CD4-positive, alpha-beta T cell treated with Interleukin-17A for 4 hours (primary cell): ENCODE data around the gene ADI1.
A peak's percentile ranks its signal among the peaks of the same experiment; 100 is the strongest.
"Not testable (repeated sequence)": the region's sequence is repeated elsewhere in the genome, so short reads cannot be mapped to it uniquely, and the experiment has no call there.

ENCODE experiments used
- DNase-seq: peaks from one replicate; pipeline ENCODE4 v3.0.0-alpha.2; 2020; ENCODE audit warnings: mixed read lengths

Gene ADI1

DNA sequence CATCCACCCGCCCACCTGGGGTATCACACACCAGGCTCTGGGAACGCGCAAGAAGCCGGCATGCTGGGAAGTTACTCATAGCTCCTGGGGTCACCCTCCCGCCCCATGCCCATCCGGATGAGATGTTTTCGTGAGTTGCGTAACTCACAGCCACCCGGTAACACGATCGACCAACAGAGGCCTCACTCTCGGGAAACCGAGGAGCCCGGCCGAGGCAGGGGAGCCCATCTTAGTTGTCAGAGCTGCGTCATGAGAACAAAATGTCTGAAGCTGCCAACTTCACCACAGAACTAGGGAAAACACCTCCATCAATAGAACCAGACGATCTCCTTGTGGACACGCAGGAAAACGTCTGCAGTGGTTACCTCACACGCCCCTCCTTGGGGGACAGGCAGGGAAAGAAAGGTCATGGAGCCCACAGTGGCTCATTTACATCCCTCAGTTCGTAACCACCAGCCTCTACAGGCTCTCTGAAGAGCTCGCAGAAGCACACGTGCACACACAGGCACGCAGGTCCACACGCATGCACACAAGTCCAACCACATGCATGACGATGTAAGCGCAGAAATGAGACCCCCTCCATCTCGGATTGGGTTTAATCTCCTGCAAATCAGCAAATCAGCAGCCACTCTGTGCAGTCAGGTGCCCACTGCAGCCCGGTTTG is 26.2 kb downstream of the ADI1 start:
- no peak for DNase-seq

- DNase-seq: not testable (repeated sequence)
Observed at GRCh38 chr2:3492475-3492787, 26.9 kb downstream of the ADI1 start.

GRCh38 chr2:3491716-3492474 is 27.4 kb downstream of the ADI1 start:
- no peak for DNase-seq

DNA sequence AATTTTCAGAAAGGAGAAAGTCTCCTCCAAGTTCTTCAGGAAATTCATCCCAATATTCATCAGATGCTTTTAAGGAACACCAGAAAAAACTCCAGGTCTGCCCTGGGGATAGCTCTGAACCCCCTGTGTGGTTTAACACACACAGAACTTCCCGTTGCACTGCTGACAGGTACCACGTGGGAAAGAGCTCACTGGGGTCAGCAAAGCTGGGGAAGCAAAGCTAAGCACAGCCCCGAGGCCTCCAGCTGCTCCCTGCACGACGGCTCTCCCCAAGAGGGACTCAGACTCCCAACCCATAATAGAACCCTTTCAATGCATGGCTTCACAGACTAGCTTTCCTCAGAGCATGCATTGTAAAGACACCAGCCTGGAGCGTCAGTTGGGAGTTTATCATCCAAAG is 28.0 kb downstream of the ADI1 start:
- no peak for DNase-seq

- DNase-seq: no peak
Observed at GRCh38 chr2:3490191-3491170, 28.9 kb downstream of the ADI1 start.

GRCh38 chr2:3489764-3490115 is 29.6 kb downstream of the ADI1 start:
- DNase-seq: no peak

- no peak for DNase-seq
Observed at GRCh38 chr2:3488855-3489763, 30.2 kb downstream of the ADI1 start.

DNA sequence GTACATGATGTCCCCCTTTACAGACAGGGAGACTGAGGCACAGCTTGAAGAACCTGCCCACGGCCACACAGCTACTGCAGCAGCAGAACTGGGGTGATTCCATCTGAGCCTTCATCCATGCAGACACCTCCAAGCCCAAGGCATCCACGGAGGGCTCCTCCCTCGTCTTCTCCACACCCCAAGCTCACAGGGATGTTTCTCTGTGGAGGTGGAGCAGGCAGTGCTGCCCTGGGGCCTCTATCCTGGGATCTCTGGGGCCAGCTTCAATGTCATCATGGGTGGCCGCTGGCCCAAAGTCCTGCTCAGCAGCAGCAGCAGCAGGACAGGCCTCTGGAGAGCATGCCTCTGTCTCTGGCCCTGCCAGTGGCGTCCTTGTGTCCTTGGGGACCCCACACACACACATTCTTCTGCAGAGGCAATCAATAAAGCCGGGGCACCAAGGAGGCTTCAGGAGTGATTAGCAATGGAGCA is 31.2 kb downstream of the ADI1 start:
- no peak for DNase-seq

DNA sequence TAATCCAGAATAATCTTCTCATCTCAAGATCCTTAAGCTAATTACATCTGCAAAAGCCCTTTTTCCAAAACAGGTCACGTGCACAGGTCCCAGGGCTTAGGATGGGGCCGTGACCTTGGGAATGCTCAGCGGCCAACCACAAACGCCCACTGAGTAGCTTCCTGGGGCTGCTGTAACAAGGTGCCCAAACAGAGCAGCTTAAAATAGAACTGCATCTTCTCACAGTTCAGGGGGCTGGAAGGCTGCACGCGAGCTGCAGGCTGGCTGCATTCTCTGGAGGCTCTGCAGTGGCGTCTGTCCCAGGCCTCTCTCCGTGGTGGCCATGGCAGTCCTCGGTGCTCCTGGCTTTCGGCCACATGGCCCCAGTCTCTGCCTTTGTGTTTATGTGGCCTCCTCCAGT is 31.9 kb downstream of the ADI1 start:
- DNase-seq: no peak

GRCh38 chr2:3487028-3487425 is 32.3 kb downstream of the ADI1 start:
- DNase-seq: no peak

DNA sequence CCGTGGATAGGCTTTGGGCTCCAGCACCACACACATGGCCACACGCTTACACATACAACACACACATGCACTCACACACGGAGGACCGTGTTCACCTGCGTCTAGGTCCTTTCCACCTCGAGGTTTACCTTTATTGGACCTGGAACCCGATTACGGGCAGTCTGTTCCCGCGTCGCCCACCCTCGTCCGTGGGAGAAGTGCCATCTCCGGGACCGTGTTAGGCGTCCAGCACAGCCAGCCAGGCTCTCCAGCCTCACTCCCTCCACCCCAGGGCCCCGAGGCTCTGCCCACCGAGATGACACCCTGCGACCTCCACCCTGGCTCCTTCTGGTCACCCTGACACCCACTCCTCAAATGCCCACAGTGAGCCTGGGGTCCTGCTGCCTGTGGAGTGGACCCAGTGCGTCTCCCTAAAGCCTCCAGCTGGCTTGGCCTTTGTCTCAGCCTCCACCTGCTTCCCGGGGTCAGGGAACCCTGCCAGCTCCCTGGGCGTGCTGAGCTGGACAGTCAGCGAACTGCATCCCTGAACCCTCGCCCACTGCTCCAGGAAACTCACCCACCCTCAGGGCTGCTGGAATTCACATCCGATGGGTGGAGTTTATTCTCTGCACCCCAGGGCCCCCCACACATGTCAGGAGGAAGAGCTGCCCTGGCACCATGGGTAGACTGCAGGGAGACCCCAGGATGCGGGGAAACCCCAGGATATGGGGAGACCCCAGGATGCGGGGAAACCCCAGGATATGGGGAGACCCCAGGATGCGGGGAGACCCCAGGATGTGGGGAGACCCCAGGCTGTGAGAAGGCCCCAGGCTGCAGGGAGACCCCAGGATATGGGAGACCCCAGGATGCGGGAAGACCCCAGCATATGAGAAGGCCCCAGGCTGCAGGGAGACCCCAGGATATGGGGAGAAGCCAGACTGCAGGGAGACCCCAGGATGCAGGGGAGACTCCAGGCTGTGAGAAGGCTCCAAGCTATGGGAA is 33.0 kb downstream of the ADI1 start:
- no peak for DNase-seq

DNA sequence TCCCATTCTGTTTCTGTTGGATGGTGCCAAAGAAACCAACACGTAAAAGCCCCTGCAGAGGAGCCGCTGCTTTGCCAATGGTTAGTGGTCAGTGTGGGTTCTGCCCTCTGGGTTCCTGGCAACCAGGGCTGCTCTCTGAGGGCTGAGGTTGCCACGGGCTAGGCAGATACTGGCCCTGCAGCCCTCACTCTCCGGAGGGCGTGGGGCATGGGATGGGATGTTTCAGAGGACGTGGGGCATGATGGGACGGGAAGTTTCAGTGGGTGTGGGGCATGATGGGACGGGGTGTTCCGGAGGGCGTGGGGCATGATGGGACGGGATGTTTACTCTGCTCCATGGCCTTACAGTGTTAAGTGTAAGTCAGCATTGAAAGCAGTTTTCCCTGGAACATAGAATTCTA is 34.2 kb downstream of the ADI1 start:
- no peak for DNase-seq

DNA sequence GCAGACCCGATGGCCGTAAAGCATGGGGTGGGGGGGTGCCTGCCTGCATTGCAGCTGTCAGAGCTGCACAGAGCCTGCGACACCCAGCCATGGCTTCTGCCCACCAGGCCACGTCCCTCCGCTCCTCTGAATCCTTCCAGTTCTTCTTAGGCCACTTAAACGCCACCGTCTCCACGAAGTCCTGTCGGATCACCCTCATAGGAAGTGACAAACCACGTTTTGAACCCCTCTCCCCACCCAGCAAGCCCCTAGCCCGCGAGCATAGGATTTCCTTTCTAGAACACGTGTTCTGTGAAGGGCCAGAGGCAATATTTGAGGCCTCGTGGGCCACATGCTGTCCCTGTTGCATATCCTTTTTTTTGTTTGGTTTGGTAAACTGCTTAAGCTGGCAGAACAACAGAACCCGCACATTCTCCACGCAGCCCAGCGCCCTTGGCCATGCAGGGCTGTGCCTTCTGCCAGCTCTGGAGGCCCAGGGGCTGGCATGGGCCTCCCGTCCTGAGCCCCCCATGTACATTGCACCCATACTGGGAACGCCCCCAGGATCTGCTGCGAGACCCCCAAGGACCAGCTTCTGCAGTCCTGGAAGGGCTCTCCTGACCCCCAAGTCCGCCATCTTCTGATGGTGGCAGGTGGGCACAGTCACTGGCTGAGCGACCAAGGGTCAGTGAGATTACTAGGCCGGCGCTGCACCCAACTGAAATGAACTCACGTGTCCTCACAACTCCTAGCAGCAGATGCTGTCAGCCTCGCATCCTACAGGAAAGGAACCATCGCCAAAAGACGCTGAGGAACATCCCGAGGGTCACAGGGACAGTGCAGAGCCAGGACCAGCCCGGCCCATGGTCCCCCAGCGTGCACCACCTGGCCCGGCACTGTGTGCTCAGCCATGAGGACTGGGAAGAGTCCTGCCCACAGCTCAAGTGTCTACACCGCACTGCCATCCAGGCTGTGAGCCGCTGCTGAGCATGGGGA is 35.1 kb downstream of the ADI1 start:
- DNase-seq: no peak

DNA sequence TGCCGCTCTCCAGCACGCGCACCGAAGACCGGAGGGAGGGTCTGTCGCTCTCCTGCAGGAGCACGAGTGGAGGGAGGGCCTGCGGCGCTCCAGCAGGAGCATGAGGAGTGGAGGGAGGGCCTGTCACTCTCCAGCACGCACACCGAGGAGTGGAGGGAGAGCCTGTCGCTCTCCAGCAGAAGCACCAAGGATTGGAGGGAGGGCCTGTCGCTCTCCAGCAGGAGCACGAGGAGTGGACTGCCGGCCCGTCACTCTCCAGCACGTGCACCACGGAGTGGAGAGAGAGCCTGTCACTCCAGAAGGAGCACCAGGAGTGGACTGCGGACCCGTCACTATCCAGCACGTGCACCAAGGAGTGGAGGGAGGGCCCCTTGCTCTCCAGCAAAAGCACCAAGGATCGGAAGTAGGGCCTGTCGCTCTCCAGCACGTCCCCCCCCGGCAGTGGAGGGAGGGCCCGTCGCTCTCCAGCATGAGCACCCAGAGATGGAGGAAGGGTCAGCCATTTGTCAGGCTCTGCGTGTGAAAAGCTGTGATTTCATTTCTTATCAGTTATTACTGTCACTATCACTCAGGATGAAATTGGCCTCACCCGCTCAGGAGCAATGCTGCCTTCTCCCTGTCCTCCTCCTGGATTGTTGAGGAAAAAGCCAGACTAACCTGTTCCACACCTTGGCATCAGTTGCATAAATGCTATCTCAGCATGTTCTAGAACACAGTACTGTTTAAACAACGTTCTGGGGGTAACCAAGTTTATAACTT is 35.9 kb downstream of the ADI1 start:
- no peak for DNase-seq

DNA sequence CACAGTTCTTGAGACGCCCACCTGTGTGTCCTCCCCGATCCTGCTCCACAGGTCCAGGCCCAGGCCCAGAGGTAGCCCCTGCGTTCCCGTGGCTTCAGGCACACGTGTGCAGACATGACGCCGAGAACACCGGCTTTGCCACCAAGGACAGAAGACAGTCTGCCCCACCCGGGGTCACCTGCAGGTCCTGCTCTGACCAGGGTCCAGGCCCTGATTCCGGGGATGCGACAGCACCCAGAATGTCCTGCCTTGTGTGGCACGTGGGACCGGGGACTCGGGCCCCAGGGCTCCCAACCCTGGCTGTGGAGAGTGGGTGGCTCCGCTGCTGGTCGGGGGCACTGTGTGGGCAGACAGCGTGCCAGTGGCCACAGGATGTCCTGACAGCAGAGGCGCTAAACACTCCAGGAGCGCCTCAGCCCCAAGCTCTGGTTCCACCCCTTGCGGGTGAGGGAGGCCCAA is 36.9 kb downstream of the ADI1 start:
- DNase-seq: no peak

GRCh38 chr2:3481736-3482362 is 37.5 kb downstream of the ADI1 start:
- DNase-seq: no peak

GRCh38 chr2:3481011-3481400 is 38.3 kb downstream of the ADI1 start:
- DNase-seq: no peak

DNA sequence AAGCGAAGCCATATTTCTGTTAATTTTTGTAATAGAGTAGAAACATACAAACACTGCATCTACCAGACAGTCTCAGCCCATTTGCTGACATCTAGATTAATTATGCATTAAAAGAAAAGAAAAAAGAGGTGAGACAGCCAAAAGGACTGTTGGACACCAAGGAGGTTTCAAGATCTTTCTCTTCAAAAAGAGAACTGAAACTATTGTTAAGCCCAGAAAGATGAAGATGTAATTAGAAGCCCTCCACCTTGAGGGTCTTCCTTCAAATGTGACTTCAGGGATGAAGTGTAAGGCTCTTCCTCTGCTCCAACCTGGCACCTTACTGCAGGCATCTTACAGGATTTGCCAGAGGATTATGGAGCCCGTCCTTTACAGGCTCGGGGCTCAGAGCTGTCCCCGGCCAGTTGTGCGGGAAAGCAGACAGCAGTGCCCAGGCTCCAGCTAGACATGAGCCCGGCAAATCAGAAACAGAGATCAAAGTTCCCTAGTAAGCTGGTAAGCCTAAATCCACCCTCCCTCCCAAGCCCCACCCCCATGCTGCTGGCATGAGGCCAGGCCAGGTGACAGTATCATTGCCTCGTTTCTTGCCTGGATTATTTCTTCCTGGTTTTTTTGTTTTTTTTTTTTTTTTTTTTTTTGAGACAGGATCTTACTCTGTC is 38.9 kb downstream of the ADI1 start:
- DNase-seq: peak; percentile 21
